KMS-11 (cell line): ENCODE results near the gene CLMN.

Source experiments
- H2AFZ ChIP-seq: fragments of 200-600 bp; sonication (generic); 2 replicates; pipeline ENCODE4 v1.6.1; 2016; ENCODE audit warnings: antibody characterized with exemption, mixed run types, low read depth
- H3K27ac ChIP-seq: fragments of 200-600 bp; sonication (generic); 2 replicates; pipeline ENCODE4 v1.6.1; 2016; ENCODE audit warnings: mild to moderate bottlenecking, mixed run types
- H3K27me3 ChIP-seq: fragments of 200-600 bp; sonication (generic); 2 replicates; pipeline ENCODE4 v1.6.1; 2017; ENCODE audit warnings: mild to moderate bottlenecking, low read depth, mixed run types, moderate library complexity; ENCODE audit not compliant: insufficient read depth
- H3K36me3 ChIP-seq: fragments of 200-600 bp; sonication (generic); 2 replicates; pipeline ENCODE4 v1.6.1; 2017; ENCODE audit warnings: mild to moderate bottlenecking, mixed run types; ENCODE audit not compliant: insufficient read depth
- H3K4me1 ChIP-seq: fragments of 200-600 bp; sonication (generic); 2 replicates; pipeline ENCODE4 v1.6.1; 2016; ENCODE audit warnings: mild to moderate bottlenecking, low read depth, mixed run types; ENCODE audit not compliant: poor library complexity, severe bottlenecking
- H3K4me2 ChIP-seq: fragments of 200-600 bp; sonication (generic); 2 replicates; pipeline ENCODE4 v1.7.0; 2016; ENCODE audit warnings: mild to moderate bottlenecking, mixed run types
- H3K4me3 ChIP-seq: fragments of 200-600 bp; sonication (generic); IDR thresholded peaks from 2 replicates; pipeline ENCODE4 v1.6.1; 2017; ENCODE audit warnings: low read depth, low read length, mixed read lengths; ENCODE audit not compliant: insufficient read depth
- H3K79me2 ChIP-seq: fragments of 200-600 bp; sonication (generic); 2 replicates; pipeline ENCODE4 v1.6.1; 2016; ENCODE audit warnings: low read depth, mixed run types; ENCODE audit not compliant: insufficient read depth
- H3K9ac ChIP-seq: fragments of 200-600 bp; sonication (generic); 2 replicates; pipeline ENCODE4 v1.6.1; 2016; ENCODE audit warnings: mild to moderate bottlenecking, mixed run types
- H4K20me1 ChIP-seq: fragments of 200-600 bp; sonication (generic); 2 replicates; pipeline ENCODE4 v1.6.1; 2016; ENCODE audit warnings: mild to moderate bottlenecking, mixed run types; ENCODE audit not compliant: insufficient read depth
- CTCF ChIP-seq: fragments of 200-600 bp; sonication (generic); conservative IDR thresholded peaks from 2 replicates; pipeline ENCODE4 v1.6.1; 2017; ENCODE audit warnings: low read depth, mild to moderate bottlenecking, antibody characterized with exemption, low read length, moderate library complexity, mixed read lengths

The CLMN gene

GRCh38 chr14:95132760-95133159, 186.9 kb downstream of the CLMN start:
- no peak for TF ChIP-seq CTCF
- no peak overlapping the region for H3K9ac ChIP-seq
- no peaks in the 10 kb centered on the region for H3K79me2 ChIP-seq
- no peaks in the 10 kb centered on the region for H3K36me3 ChIP-seq
- H3K4me3 ChIP-seq = no peak overlapping the region
- no peak overlapping the region for H2AFZ ChIP-seq
- H3K4me2 ChIP-seq = no peak overlapping the region
- H3K27ac ChIP-seq = no peak overlapping the region
- no peaks in the 10 kb centered on the region for H3K27me3 ChIP-seq
- peaks cover 27% of the 10 kb centered on the region for H3K4me1 ChIP-seq
- no peaks in the 10 kb centered on the region for H4K20me1 ChIP-seq
